HepG2 (cell line): Measurements from ENCODE around the gene DRD3. TPM values are rescaled to one million over a fixed set of nuclear protein-coding genes. Genes with fewer than 3 reads are reported as not detected.

Source experiments
- ATF7-NPFF ChIP-seq: sonication (generic); formaldehyde crosslinking; IDR thresholded peaks from 2 replicates; pipeline ENCODE4 v1.8.1; 2023; ENCODE audit warnings: mild to moderate bottlenecking, low read depth, missing genetic modification reagents, moderate library complexity
- CREB1 ChIP-seq, 2 experiments: fragments of 450-650 bp in 1 of 2; IDR thresholded peaks; 2 replicates each; pipeline ENCODE4 v1.6.1; 2016 to 2017; ENCODE audit warnings: control low read depth in 1 of 2, mild to moderate bottlenecking in 1 of 2, missing compliant biosample characterization in 1 of 2, missing genetic modification characterization in 1 of 2
- DNMT3B ChIP-seq: conservative IDR thresholded peaks from 2 replicates; pipeline ENCODE4 v1.6.1; 2016; ENCODE audit warnings: missing biosample characterization, control low read depth
- HDAC1 ChIP-seq: sonication (generic); formaldehyde crosslinking; IDR thresholded peaks from 2 replicates; pipeline ENCODE4 v1.5.1; 2020; ENCODE audit warnings: mild to moderate bottlenecking, missing genetic modification reagents
- HDAC6 ChIP-seq: fragments of 200-600 bp; sonication (generic); IDR thresholded peaks from 2 replicates; pipeline ENCODE4 v1.7.0; 2017; ENCODE audit warnings: mild to moderate bottlenecking, antibody characterized with exemption, low read length, low read depth
- HMGA1 ChIP-seq: sonication (generic); formaldehyde crosslinking; conservative IDR thresholded peaks from 2 replicates; pipeline ENCODE4 v1.4.0; 2020; ENCODE audit warnings: missing genetic modification reagents
- HNF4A ChIP-seq: sonication (generic); formaldehyde crosslinking; IDR thresholded peaks from 2 replicates; pipeline ENCODE4 v1.4.0; 2020; ENCODE audit warnings: missing genetic modification reagents
- IKZF1 ChIP-seq: fragments of 450-650 bp; IDR thresholded peaks from 2 replicates; pipeline ENCODE4 v1.7.1; 2016
- LRRFIP1 ChIP-seq: sonication (generic); formaldehyde crosslinking; conservative IDR thresholded peaks from 2 replicates; pipeline ENCODE4 v1.4.0; 2020; ENCODE audit warnings: missing genetic modification reagents
- NFKBIZ ChIP-seq: IDR thresholded peaks from 2 replicates; pipeline ENCODE4 v1.6.1; 2018; ENCODE audit warnings: missing genetic modification reagents, missing compliant biosample characterization
- NR2F2 ChIP-seq: IDR thresholded peaks from 2 replicates; pipeline ENCODE4 v1.6.1; 2012; ENCODE audit warnings: low read depth, inconsistent platforms, borderline replicate concordance
- RFX1 ChIP-seq: fragments of 450-650 bp; IDR thresholded peaks from 2 replicates; pipeline ENCODE4 v1.6.1; 2017
- RFX3 ChIP-seq: IDR thresholded peaks from 2 replicates; pipeline ENCODE4 v1.6.1; 2016; ENCODE audit warnings: missing biosample characterization, missing genetic modification reagents
- SMARCE1 ChIP-seq: fragments of 450-650 bp; IDR thresholded peaks from 2 replicates; pipeline ENCODE4 v1.6.1; 2017; ENCODE audit warnings: borderline replicate concordance
- SP5 ChIP-seq: IDR thresholded peaks from 2 replicates; pipeline ENCODE4 v1.6.1; 2016; ENCODE audit warnings: low read depth, borderline replicate concordance
- SPEN ChIP-seq: sonication (generic); formaldehyde crosslinking; IDR thresholded peaks from 2 replicates; pipeline ENCODE4 v1.5.1; 2020; ENCODE audit warnings: low read depth, mild to moderate bottlenecking, missing genetic modification reagents
- SYNCRIP ChIP-seq: fragments of 200-400 bp; formaldehyde crosslinking; IDR thresholded peaks from 2 replicates; pipeline ENCODE4 v1.6.1; 2018; ENCODE audit warnings: mild to moderate bottlenecking, low read depth, low read length; ENCODE audit not compliant: insufficient read depth
- ZBTB46 ChIP-seq: sonication (generic); formaldehyde crosslinking; IDR thresholded peaks from 2 replicates; pipeline ENCODE4 v1.4.0; 2020; ENCODE audit warnings: mild to moderate bottlenecking, missing genetic modification reagents, borderline replicate concordance
- ZFAT ChIP-seq: sonication (generic); formaldehyde crosslinking; conservative IDR thresholded peaks from 2 replicates; pipeline ENCODE4 v1.8.1; 2023; ENCODE audit warnings: missing genetic modification reagents, inconsistent platforms
- ZFP1 ChIP-seq: IDR thresholded peaks from 2 replicates; pipeline ENCODE4 v1.6.1; 2016
- ZNF326 ChIP-seq: sonication (generic); formaldehyde crosslinking; IDR thresholded peaks from 2 replicates; pipeline ENCODE4 v1.4.0; 2020; ENCODE audit warnings: missing genetic modification reagents, borderline replicate concordance
- ZNF557 ChIP-seq: sonication (generic); formaldehyde crosslinking; IDR thresholded peaks from 2 replicates; pipeline ENCODE4 v1.4.0; 2020; ENCODE audit warnings: missing genetic modification reagents
- ZNF614 ChIP-seq: IDR thresholded peaks from 2 replicates; pipeline ENCODE4 v1.6.1; 2018; ENCODE audit warnings: missing biosample characterization, missing genetic modification reagents, inconsistent platforms, borderline replicate concordance
- ZNF639 ChIP-seq: conservative IDR thresholded peaks from 2 replicates; pipeline ENCODE4 v1.6.1; 2018; ENCODE audit warnings: missing genetic modification reagents
- ZNF773 ChIP-seq: sonication (generic); formaldehyde crosslinking; IDR thresholded peaks from 2 replicates; pipeline ENCODE4 v1.4.0; 2020; ENCODE audit warnings: missing genetic modification reagents, borderline replicate concordance
- ZNF891 ChIP-seq: sonication (generic); formaldehyde crosslinking; IDR thresholded peaks from 2 replicates; pipeline ENCODE4 v1.5.0; 2020; ENCODE audit warnings: mild to moderate bottlenecking, missing genetic modification reagents
- ZSCAN20 ChIP-seq: sonication (generic); formaldehyde crosslinking; IDR thresholded peaks from 2 replicates; pipeline ENCODE4 v1.4.0; 2020; ENCODE audit warnings: missing genetic modification reagents, mild to moderate bottlenecking, borderline replicate concordance
- ZSCAN9 ChIP-seq: IDR thresholded peaks from 2 replicates; pipeline ENCODE4 v1.6.1; 2016; ENCODE audit warnings: borderline replicate concordance
- polyA plus RNA-seq, 8 experiments: library from polyadenylated mRNA; depleted of rRNA in 3 of 8; stranded (reverse) in 7 of 8; unstranded in 1 of 8; fragments of >200 nt; fragmentation: Illumina TruSeq in 4 of 8; extraction: Trizol in 4 of 8; gene quantifications; 2 replicates each; pipeline versions ENCODE4 v1.2.1 to v1.2.3, GENCODE V29; 2011 to 2016; ENCODE audit warnings: low read depth in 4 of 8, missing spikeins in 1 of 8, mixed read lengths in 1 of 8; ENCODE audit not compliant: insufficient read depth in 1 of 8
- total RNA-seq, 5 experiments: library from RNA; depleted of rRNA; stranded (reverse); fragments of >200 nt; fragmentation: Illumina TruSeq; extraction: Trizol; gene quantifications; 2 replicates each; pipeline ENCODE4 v1.2.3, GENCODE V29; 2016; ENCODE audit warnings: low read depth in 1 of 5

Gene DRD3
- total and polyA plus RNA-seq, 2 of the 13 experiments (the other 11 are each of a cell fraction or from before 2014, with no cell fraction given) = not detected

- TF ChIP-seq ZBTB46 (no peak), DNMT3B (CRISPR knock-in tag) (no peak), ATF7-NPFF (CRISPR knock-in tag) (no peak), RFX1 (no peak), RFX3 (no peak), NR2F2 (no peak), ZFP1 (CRISPR knock-in tag) (no peak), CREB1 (IDR thresholded peaks at IDR 0.05) (no peak), CREB1 (CRISPR knock-in tag; IDR thresholded peaks at IDR 0.05) (no peak), ZNF557 (CRISPR knock-in tag) (no peak), ZNF639 (CRISPR knock-in tag) (no peak), IKZF1 (no peak), HDAC6 (no peak), ZSCAN9 (CRISPR knock-in tag) (no peak), LRRFIP1 (CRISPR knock-in tag) (no peak), NFKBIZ (no peak), ZNF773 (CRISPR knock-in tag) (no peak), ZNF891 (CRISPR knock-in tag) (no peak), SPEN (CRISPR knock-in tag) (0 out of 2 replicates have a peak, but pooled peaks have one; percentile 41), SMARCE1 (no peak), ZFAT (no peak), HDAC1 (CRISPR knock-in tag) (no peak), HMGA1 (CRISPR knock-in tag) (no peak), SP5 (CRISPR knock-in tag) (no peak), HNF4A (0 out of 2 replicates have a peak, but pooled peaks have one; percentile 14), SYNCRIP (no peak), ZNF614 (CRISPR knock-in tag) (no peak), ZNF326 (CRISPR knock-in tag) (no peak), ZSCAN20 (CRISPR knock-in tag) (no peak)
Measured at GRCh38 chr3:114152519-114153151, 26.2 kb downstream of the DRD3 start (continued).
